ENCODE data around the gene TUBE1.
"Not testable (repeated sequence)": the region's sequence is repeated elsewhere in the genome, so short reads cannot be mapped to it uniquely, and the experiment has no call there.

Gene TUBE1, protein sequence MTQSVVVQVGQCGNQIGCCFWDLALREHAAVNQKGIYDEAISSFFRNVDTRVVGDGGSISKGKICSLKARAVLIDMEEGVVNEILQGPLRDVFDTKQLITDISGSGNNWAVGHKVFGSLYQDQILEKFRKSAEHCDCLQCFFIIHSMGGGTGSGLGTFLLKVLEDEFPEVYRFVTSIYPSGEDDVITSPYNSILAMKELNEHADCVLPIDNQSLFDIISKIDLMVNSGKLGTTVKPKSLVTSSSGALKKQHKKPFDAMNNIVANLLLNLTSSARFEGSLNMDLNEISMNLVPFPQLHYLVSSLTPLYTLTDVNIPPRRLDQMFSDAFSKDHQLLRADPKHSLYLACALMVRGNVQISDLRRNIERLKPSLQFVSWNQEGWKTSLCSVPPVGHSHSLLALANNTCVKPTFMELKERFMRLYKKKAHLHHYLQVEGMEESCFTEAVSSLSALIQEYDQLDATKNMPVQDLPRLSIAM

DNA sequence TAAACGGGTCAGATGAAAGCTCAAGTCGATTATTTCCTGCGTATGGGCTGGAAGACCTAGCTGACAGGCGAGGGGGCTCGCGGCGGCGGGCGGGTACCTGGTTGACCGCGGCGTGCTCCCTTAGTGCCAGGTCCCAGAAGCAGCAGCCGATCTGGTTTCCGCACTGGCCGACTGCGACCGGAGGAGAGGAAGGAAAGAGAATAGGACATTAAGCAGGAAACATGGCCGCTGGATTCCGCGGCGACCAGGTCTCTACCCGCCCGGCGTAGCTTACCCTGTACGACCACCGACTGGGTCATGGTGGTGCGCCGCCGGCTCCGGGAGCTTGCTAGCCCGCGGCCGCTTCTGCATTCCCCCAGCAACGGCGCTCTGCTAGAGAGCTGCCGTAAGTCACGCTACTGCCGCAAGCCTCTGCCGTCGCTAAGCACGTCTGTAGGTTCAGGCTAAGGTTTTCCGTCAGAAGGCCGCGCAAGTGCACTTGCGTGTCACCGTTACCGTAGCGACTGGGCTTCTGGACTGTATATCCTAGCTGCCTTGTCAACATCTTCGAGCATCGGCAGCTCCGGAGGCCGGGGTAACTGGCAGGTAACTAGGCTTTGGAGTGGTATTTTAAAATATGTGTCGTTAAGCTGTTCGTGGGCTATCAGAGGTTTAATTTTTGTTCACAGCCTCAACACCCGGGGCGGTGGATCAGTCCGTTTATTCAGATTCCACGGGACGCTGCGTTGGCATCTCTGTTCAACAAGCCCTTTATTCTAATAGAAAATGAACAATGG is at the start of gene TUBE1, which contains the start of gene FAM229B:
Gene TUBE1 (minus strand): TSS at position 347 of the 776 bp plus-strand sequence. CDS start 48 bp downstream, at position 299.
Gene FAM229B (plus strand): TSS at position 456 of the 776 bp plus-strand sequence. CDS start 11,693 bp downstream, outside the sequence.
- DNase-seq, result peak; percentile 86 to 91

DNA sequence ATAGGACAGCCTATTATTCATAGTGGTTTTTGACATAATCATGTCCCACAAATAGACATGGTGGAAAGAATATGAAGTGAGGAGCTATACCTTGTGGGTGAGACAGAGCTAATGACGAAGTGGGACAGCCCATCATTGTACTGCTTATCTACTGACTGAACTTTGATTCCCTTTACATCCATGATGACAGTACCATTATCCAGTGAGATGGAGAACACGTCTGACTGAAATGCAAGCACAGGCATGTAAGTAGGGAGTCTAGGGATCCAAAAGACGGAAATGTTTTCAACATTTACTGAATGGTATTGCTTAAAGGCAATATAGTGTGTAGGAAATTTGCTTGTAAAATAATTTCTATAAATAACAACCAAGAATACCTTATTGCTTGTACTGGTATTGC is 43.6 kb upstream of the TUBE1 start:
- DNase-seq, result no peak

DNA sequence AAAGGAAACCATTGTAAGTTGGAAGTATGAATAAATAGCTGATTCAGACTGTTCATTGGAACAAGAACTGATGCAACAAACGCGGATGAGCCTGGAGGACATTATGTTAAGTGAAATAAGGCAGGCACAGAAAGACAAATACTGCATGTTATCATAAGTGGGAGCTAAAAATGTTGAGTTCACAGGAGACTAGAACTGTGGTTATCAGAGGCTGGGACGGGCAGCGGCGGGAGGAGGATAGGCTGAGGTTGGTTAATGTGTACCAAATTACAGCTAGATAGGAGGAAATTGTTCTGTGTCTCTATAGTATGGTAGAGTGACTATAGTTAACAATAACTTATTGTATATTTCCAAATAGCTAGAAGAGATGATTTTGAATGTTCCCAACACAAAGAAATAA is 40.9 kb upstream of the TUBE1 start:
- DNase-seq, result no peak

DNA sequence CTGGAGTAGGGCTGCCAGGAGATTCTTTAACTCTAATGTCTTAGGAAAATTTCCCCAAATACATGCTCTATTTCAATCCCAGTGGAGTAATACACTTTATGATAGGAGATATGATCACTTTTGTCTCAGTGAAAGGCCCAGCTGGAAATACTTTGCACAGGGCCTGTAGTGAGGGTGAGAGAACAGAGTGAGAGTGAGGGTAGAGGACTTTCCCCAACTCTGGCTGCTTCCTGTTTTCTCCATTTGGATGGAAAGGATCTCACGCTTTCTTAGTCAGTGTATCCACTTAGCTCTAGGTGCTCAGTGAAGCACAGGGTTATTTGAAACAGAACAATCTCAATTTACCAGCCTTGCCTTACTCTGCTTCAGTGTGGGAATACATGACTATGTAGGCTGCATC is 36.7 kb upstream of the TUBE1 start:
- DNase-seq, result no peak

DNA sequence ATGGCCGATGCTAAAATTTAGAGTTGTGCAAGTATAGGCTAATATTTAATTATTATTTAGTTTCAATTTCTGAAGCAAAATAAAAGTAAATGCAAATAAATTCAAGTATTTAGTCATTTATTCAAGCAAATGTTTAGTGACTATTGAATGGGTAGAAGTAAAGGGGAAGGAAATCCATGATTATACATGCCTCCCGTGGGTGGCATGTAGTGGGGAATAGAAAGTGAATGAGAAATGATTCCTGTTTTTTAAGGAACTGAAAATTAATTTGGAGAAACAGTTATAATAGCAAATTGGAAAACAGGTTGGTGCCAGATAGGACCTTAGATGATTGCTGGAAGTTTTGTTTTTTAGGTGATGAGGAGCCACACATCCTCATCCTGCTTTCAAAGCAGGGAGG is 35.5 kb upstream of the TUBE1 start:
- DNase-seq, result no peak

DNA sequence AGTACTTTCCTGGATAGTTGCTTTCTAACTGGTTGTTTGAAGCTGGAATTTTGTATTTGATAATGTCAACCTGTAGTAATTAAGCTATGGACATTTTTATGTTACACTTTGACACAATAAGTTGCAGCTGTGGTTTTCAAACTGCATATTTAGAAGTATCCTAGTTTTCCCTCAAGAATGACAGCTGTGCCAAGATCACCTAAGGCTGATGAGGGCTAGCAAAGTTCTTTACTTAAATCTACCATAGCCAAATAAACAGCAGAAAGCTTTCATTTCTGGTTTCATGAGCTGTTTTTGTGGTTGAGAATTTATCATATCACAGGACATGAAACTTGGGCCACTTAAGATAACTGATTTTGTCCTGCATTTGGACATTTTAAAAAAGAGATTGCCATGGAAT is 30.8 kb upstream of the TUBE1 start:
- no peak for DNase-seq

DNA sequence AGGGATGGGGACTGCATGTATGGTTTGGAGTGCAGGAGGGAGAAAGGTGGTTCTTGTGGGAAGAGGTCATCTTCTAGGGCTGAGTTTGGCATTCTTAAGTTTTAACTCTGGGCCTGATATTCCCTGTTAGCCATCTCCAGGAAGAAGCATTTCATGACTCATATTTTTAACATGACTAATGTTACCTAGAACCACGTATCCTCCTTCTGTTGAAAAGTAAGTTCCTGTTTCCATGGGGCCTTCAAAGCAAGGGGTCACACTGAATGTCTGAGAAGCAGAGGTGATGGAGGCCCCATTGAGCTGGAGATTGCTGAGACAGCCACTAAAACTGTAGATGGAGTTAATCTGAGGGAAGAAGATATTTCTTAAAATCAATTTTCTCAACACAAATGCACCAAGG is 30.3 kb upstream of the TUBE1 start:
- peak in 1 of 2 experiments; percentile 11 for DNase-seq

DNA sequence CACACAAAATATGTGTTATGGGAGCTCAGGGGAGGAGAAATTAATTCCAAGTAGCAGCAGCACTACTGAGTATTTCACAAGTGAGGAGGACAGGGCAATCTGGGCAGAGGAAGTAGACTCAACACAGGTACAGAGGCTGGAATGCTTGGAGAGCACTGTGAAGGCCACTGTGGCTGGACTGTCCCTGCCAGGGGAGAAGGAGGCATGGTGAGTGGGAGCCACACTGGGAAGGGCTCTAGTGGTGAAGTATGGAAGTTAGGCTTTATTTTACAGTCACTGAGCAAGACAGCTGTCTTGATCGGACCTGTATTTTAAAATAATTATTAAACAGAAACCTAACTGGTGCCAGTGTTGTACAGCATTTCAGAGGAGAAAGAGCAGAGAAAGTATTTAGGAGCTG is 28.9 kb upstream of the TUBE1 start:
- DNase-seq, result no peak

DNA sequence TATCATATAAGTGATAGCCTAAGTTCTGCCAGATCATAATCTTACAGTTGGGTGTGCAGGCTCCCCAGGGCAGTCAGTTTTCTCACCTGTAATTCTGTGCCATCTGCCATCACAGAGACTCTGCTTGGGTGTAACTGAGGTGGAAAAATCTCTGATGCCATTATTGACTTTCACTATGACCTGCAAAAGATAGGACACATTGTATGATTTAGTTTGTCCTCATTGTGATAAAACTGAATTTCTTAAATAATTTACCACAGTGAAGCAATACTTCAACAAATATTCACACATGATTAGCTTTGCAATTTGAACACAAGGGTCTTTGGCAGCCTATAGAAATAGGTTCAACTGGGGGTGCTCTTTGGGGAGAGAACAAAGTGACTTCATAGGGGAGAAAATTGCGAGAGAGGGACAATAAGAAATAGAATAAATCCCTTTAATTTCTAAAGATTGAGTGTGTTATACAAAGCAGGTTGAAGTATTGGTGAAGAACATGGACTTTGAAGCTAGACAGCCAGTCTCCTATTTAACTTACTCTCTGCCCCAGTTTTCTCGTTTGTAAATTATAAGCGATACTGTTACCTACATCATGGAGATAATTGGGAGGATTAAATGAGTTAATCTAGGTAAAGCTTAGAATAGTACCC is 27.4 kb upstream of the TUBE1 start:
- DNase-seq, result no peak

DNA sequence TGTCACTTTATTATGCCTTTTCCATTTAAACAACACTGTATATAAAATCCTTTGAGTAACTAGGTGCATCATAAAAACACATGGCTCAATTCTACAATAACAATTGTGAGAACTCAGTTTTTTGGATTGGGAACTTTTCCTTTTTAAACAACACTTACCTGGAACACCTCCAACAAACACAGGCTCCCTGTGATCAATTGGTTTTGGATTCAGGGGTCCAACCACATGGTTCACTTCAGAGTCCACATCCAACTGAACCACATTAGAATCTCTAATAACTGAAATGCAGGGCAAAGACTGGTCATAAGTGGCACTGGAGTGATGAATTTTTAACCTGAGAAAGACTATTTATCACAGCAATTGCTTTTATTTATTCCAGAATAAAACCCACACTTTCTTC is 26.6 kb upstream of the TUBE1 start:
- no peak for DNase-seq

DNA sequence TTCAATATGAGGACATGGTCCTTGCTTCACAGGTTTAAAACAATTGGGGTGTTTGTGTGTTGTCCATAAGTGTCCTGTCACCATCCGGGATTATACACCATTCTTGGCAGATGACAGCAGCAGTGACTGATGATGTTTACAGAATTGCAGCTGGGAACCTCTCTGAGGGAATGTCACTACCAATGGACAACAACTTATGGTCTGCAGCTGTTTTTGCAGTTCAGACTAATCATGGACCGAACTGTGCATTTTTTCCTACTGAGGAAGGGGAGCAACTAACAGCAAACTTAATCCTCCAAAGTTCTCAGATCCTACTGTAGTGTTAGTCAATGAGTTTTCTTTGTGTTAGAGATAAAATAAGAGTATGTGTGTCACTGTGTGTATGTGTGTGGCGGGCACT is 26.1 kb upstream of the TUBE1 start:
- no peak for DNase-seq

DNA sequence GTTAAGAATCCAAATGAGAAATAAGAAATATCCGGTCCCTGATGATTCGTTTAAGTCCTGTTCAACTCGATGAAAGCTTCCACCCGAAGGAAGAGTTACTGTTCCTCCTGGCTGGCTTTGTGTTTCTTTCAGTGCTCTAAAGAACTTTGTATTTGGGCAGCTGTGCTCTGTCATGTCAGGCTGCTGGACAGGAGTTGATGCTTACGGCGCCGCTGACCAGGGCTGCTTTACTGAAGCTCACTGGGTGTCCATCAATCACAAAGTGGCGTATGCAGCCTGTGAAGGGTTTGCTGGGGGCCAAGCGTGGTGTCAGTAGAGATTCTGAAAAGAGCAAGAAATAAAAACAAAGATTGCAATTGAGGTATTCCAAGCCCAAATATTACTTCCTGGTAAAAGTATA is 22.0 kb upstream of the TUBE1 start:
- DNase-seq, result no peak

DNA sequence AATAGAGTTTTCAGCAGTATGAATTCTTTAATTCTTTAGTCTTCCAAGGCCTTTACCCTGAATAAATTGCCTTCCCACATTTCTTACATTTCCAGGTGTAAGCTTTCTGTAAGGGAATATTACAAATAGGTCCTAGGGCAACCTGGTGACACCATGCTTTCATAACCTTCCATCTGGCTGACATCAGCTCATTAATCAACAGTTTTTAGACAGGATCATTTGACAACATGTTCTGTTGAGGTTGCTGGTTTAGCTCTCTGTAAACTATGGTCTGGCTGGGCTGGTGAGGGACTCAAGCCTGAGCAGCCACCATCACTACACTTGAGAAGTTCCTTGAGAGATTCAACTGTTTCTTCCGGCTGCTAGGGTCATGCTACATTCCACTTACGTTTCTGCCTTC is 19.3 kb upstream of the TUBE1 start:
- DNase-seq, result no peak

DNA sequence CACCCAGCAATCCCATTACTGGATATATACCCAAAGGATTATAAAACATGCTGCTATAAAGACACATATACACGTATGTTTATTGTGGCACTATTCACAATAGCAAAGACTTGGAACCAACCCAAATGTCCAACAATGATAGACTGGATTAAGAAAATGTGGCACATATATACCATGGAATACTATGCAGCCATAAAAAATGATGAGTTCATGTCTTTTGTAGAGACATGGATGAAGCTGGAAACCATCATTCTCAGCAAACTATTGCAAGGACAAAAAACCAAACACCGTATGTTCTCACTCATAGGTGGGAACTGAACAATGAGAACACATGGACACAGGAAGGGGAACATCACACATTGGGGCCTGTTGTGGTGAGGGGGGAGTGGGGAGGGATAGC is 18.7 kb upstream of the TUBE1 start:
- not testable (repeated sequence) for DNase-seq

DNA sequence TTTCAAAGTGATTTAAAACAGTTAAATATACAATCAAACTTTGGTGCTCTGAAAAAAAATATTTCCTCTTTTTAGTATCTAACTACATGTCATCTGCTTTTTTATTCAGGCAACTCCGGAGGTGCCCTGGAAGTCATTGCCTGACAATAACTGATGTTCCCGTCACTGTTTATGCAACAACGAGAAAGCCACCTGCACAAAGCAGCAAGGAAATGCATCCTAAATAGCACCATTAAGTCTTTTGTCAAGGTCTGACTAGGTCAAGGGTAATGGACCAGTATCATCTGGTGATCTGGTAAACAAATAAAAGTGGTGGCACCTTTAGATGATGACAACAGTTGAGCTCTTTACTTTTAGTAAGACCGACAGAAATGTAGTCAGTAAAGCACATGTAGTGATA is 13.3 kb upstream of the TUBE1 start:
- no peak for DNase-seq

DNA sequence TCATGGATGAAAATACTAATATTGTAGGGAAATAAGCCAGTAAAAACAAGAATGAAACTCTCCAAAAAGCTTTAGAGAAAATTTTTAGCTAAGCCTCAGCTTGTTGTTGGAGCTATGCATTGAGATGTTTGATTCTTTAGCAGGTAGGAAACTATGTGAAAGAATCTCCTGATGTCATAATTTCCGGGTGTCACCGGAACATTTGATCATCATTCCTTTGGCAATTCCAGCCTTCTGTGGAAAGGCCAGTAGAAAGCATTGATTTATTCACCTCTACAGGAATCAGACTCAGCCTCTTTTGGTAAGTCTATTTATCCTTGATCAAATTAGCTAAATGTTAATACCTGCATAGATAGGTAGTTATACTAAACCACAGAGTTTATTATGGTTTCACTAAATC is 9.6 kb upstream of the TUBE1 start:
- DNase-seq, result no peak

DNA sequence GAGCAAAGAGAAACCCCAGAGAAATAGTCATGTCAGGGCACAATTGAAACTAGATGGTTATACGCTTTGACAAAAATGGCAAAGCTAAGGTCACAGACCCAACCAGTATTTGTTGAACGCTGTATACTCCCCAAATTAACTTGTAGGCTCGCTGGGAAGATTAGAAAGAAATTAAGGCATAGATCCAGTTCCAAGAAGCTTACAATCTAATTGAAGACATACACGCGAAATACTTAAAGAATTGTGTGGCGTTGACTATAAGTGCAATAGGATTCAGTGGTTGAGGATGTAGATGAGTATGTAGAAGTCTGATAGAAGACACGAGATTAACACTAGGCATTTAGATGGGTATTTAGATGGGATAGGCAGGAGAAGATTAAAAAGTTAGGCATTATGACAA is 634 bp upstream of the TUBE1 start:
- DNase-seq, result no peak

DNA sequence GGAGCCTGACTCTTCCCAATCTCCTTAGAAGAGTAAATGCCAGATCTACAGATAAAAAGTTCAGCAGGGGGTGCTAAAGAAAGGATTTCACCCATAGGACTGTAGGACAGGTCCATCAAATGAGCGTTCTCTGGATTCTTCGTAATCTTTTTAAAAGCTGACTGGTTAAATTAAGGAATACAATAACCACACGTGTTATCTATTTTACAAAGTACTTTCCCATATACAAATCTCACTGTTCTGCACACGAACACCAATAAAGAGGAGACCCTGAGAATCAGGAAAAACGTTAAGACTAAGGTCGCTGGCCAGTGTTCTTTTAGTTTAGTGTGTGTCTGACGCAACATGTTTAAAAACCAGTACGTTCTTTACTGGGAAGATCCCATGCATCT is 542 bp downstream of the TUBE1 start:
- no peak for DNase-seq

DNA sequence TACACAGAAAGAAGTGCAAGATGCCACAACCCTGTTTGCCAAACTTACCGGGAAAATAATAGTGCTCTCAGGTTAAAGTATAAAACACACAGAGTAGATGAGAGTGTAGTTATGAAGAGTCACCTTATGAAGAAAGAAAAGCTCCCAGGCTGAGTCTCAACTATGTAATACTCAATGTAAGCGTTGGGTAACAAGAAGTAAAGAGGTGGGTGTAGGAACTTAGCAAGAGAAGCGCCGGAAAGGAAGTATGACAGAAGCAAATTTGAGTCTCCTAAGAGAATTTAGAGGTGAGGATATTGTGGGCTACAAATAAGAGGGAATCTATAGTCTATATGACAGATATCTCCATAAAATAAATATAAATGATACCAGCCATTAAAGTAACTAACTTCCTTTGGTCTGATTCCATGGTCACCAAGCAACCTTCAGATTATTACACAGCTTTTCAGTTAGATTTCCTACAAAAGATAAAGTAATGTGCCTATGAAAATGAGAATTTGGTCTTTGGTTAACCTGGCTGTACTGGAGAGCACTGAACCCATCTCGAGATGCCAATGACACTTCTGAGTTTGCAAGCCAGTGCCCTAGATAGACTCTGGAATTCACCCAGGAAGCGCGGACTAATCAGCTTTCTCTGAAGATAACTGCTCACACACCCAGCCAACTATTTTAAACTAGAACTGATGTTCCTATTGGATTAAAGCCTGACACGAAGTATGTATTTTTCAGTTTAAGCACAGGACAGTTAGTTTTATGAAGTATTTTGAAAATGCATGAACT is 1.8 kb downstream of the TUBE1 start:
- DNase-seq, result no peak

DNA sequence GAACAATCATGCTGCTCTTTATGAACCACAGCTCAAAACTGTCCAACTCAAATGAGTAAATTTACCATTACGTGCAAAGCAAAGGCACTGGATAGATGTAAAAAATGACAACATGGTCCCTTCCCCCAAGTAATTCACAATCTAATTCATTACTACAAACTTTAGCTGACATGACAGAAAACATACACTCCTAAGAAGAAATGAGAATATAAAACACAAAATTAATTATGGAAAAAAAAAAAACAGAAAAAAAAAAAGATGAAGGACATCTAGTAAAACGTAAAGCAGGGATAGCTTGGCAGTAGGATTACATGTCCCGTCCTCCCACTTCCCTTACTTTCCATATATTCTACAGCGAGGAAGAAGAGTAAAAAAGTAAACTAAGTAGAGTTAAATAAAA is 5.7 kb downstream of the TUBE1 start:
- no peak for DNase-seq

DNA sequence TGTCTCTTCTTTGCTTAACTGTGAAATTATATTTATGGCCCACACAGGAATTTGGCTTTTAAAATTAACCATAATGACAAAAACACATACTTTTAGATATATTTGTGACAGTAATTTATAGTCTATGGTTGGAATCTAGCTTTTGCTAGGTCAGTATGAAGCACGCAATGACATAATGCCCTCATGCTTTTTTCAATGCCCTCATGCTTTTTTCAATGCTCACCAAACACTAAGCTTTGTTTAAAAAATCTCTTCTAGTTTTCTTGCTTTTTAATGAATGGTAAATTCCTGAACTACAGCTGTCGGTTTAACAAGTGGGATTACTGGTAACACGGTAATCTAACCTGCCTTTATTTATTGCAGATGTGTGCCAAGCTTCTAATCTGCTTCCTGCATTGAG is 20.7 kb downstream of the TUBE1 start:
- no peak for DNase-seq

DNA sequence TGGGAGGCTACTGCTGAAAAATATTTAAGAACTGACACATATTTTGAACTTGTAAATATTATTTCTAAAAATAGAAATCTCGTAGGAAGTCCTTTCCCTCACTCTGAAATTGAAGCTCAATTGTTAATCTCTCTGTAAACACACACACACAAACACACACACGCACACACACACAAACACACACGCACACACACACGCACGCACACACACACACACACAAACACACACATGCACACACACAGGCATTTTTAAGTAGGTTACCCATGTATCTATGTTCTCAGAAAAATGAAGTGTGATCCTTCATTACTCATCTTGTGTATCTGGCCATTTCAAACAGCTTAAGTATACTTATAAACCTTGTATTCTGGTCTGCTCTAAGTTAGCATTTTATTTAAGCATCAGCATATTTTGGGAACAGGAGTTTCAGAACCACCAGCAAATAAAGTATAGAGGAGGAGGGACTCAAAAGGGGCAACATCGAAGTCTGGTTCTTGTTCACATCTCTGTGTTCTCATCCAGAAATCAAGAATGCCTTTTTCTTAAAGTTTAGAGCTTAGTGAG is 21.8 kb downstream of the TUBE1 start:
- DNase-seq, result no peak

All from activated CD4-positive, alpha-beta T cell treated with anti-CD3 and anti-CD28 coated beads, Interleukin-2, amount 50 U/mL, for 48 hours (primary cell).